Activated T-cell treated with anti-CD3 and anti-CD28 coated beads for 4 hours (primary cell): Measurements from ENCODE around the gene DSC2.
"Not testable (repeated sequence)": the region's sequence is repeated elsewhere in the genome, so short reads cannot be mapped to it uniquely, and the experiment has no call there.

Source experiments
- DNase-seq: peaks from one replicate; pipeline ENCODE4 v3.0.0-alpha.2; 2020

DSC2 gene

DNA sequence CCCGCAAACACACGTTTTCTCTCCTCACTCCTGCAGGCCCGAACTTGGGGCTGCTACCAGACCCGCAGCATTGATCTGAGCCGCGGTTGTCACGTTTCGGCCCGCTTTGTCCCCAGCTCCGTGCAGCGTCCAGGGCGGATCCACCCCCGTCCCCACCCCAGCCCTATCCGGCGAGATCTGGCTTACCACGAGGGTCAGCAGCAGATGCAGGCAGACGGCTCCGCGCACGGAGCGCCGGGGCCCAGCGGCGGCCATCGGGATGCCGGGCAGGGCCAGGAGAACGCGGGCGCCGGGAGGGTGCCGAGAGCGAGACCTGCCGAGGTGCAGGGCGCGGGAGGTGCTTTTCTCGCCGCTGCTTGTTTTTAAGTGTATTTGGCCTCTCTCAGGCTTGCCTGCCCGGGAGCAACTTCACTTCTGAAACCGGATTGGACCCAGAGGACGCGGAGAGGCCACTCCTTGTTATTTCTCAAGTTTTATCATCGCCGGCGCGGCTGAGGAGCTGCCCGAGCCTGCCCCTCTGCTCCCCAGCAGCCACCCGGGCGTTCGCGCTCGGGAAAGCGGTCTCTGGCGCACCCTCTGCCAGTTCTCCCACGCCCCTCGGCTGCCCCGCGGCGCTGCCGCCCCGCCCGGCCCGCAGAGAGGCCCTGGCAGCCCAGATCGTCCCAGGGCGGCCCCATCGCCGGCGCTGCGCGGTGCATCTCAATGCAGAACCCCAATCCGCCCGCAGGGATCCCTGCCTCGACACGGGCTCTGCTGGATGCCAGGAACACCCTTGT is 59.6 kb downstream of the DSC2 start, which contains the start of gene DSC3:
Gene DSC3 (minus strand): TSS at position 337 of the 776 bp plus-strand sequence. CDS start 82 bp downstream, at position 255.
- no peak for DNase-seq

DNA sequence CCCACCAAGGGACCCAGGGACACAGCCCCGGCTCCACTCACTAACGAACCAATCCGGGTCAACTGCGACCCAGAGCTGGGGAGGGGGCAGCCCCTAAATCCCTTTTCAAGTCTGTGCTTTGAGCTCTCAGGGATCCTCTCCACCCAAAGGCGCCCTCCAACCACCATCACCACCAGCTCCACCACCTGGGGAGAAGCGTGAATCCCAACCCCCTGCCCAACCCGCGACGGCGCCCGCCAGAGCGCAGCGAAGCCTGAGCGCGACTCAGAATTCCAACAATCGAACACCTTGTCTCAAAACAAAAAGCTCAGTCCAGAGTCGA is 60.2 kb downstream of the DSC2 start:
- DNase-seq = no peak

DNA sequence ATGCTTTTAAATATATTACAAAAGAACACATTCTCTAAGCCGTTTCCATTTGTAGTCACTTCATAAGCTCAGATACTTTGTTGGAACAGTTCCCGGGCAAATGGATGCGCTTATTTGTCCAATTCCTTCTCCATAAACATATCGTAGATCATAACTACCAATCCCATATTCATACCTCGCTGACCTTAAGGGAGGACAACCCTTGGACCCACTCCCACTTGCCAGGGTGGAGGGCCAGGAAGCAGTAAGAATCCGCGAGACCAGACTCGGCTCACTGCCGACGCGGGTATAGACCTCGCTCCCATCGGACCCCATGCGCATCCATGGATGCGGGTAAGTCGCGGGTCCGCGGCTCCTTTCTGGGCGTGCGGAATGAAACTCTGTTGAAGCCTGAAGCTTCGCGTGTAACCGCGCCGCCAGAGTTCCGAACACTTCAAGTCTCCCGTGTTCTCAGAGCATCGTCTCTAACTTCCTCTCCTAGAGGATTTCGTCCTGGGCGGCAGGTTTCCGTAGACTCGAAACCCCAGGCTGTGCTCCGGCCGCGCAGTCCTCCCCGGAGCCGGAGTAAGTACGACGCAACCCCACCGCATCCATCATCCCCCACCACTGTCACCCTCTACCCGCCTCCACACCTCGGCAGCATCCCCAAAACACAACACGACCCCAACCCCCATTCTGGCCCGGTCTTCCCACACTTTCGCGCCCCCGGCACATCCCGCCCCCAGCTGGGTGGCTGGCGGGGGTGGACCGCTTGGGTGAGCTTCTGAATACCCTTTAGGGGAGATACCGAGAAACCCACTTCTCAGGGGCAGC is 60.7 kb downstream of the DSC2 start:
- DNase-seq = no peak

DNA sequence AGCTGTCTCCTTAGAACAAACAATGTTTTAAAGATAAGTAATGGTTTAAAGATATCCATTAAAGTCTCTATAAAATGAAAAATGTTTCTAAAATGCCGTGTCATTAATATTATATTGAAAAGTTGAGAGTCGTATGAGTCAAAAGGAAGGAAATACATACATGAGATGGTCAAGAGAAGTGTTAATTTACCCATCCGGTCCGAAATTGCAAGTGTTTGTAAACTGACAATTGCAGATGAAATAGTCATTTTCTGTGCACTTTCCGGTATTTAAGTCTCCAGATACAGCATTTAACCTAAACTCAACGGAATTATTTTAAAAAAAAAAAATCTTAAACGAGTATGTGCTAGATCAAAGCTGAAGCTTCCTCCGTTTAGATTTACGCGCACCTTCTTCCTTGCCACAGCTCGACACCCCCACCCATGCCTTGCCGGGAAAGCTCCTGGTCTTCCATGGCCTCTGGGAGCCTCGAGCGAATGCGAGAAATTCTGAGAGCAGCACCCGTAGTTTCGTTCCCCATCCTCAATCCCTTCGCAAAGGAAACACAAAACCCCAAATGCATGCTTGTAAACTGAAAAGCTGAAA is 61.4 kb downstream of the DSC2 start:
- DNase-seq = no peak

DNA sequence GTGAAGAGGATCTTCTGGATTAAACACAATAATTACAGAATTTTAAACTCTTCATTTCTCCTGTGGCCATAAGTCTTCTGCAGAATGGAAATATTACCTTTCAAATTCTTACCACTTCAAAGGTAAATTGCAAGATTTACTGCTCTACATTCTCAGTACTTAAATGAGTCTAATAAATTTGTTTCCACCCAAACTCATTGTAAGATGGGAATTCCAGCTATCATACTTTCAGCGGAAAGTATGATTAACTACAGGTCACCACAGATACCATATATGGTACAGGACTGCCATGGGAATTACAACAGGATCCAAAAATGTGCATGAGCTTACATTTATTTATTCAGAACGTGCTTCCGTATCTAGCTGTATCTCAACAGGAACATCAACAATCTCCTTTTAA is 62.8 kb downstream of the DSC2 start:
- DNase-seq = no peak

DNA sequence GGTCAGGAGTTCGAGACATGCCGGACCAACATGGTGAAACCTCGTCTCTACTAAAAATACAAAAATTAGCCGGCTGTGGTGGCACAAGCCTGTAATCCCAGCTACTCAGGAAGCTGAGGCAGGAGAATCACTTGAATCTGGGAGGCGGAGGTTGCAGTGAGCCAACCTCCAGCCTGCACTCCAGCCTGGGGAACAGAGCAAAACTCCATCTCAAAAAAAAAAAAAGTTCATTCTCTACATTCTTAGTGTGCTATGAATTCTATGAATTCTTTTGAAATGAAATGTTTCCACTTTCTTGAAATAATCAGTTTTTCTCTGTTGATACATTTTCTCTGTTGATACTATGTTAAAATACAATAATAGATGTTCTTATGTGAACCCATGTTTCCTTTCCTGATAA is 64.5 kb downstream of the DSC2 start:
- not testable (repeated sequence) for DNase-seq

DNA sequence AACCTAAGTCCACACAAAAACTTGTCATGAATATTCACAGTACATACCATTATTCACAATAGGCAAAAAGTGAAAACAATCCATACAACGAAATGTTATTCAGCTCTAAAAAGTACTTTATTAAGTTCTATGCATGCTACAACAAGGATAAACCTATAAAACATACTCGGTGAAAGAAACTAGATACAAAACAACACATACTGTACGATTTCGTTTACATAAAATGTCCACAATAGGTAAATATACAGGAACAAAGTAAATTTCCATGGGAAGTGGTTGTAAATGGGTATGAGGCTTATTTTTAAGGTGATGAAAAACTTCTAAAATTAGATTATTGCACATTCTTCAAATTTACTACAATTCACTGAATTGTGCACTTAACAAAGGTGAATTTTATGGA is 67.7 kb downstream of the DSC2 start:
- no peak for DNase-seq

DNA sequence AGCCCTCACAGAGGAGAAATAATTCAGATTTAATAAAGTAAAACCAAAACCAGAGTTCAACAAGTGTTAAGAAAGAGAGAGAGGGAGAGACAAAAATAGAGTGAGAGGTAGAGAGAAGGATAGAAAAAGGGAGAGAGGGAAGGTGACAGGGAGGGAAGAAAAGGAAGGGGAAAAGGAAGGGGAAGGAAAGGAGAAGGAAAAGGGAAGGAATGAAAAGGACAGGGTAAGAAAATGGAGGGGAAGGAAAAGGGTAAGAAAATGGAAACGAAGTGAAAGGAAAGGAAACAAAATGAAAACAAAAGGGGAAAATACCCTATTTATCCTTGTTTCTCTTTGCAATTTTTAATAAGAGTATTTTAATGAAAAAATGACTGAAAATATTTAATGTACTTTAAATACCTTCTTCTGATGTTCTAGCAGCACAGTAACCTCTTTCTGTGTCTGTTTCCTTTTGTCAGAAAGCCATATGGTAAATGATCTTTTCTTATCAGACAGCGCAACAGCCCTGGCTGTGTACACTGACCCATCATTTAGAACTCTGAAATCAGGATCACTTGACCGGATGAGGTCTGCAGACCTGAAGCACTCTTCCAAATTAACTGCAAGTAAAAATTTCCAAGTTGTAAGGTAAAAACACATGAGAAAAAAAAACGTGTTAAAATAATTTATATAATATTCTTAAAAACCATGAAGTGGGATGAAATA is 71.5 kb downstream of the DSC2 start:
- DNase-seq = no peak

DNA sequence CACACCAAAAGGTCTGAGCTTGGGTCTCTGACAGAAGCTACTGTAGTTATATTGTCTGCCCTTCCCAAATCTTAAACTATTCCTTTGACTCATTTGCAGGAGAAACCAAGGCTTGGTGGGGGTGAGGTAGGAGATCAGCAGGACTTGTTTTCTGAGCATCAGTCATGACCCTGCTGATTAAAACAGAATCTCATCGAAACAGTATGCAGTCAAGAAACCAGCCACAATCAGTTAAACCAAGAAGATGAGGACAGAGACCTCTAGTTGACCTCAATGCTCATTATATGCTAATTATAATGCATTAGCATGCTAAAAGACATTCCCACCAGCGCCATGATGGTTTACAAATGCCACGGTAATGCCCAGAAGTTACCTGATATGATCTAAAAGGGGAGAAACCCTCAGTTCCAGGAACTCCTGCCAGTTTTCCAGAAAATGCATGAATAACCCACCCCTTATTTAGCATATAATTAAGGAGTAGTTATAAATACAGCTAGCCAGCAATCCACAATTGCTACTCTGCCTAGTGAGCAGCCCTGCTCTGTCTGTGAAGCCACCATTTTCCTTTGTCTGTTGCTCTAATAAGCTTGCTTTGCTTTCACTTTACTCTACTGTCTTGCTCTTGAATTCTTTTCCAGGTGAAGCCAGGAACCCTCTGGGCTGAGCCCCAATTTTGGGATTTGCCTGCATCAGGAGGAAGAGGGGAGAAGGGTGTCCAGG is 86.3 kb downstream of the DSC2 start:
- DNase-seq = no peak

DNA sequence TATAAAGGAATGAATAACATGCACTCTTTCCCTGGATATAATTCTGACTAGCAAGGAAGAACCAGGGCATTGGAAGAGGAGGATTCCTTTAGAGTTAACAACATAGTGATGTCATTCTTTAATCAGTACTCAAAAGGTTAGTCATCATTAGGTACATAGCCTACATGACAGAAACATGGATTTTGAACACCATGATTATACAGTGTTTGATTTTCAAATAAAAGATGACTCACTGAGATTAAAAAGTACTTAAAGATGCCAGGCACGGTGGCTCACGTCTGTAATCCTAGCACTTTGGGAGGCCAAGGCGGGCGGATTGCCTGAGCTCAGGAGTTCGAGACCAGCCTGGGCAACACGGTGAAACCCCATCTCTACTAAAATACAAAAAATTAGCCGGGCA is 90.8 kb downstream of the DSC2 start:
- not testable (repeated sequence) for DNase-seq

DNA sequence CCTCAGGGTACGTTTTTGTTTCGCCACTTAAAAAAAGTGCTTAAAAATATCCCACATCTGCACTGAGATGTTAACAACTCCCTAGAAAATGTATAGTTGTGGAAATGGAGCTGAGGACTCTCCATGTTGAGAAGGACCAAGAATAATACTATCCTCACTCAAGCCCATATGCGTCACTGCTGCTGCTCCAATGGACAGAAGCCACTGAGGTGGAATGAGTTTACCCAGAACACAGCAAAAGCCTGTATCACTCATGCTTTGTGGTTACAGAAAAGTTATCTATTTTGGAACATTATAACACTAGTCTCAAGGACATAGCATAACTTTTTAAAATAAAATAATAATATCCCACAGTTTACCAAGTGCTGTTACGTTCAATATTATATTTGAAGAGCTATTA is 91.6 kb downstream of the DSC2 start:
- DNase-seq = no peak
